ENCODE data around the gene CR2. TPM values are rescaled to one million over a fixed set of nuclear protein-coding genes. Genes with fewer than 3 reads are reported as not detected.
"Not testable (repeated sequence)": the region's sequence is repeated elsewhere in the genome, so short reads cannot be mapped to it uniquely, and the experiment has no call there.

CR2 gene
- polyA plus RNA-seq, 1 donor from 2014 or later: not detected

GRCh38 chr1:207518608-207519236 lies 64.6 kb downstream of the CR2 start:
- Histone ChIP-seq H3K9me3 (ENCODE audit: low read length) (no peaks in the 10 kb centered on the region), H3K27ac (ENCODE audit: low read length) (no peak overlapping the region), H3F3A (ENCODE audit: insufficient read depth, low read length, poor library complexity, severe bottlenecking) (no peaks in the 10 kb centered on the region), H3K4me2 (ENCODE audit: low read length) (no peak overlapping the region), H3K27me3 (ENCODE audit: insufficient read depth, low read depth, low read length) (no peaks in the 10 kb centered on the region), H3K4me3 (ENCODE audit: low read length) (no peak overlapping the region), H3K9ac (ENCODE audit: low read length) (no peak overlapping the region), H3K79me2 (replicated peaks; ENCODE audit: insufficient read depth, low read length) (no peaks in the 10 kb centered on the region), H3K36me3 (ENCODE audit: insufficient read depth, low read length) (no peaks in the 10 kb centered on the region), H2AFZ (ENCODE audit: low read depth, low read length) (no peak overlapping the region), H4K20me1 (ENCODE audit: insufficient read depth) (no peaks in the 10 kb centered on the region), H3K9me2 (ENCODE audit: insufficient read depth, low read length) (no peaks in the 10 kb centered on the region)
- no peak for TF ChIP-seq MXI1 (conservative IDR thresholded peaks at IDR 0.05; ENCODE audit: poor library complexity, severe bottlenecking)
- TF ChIP-seq CTCF (IDR thresholded peaks at IDR 0.05; ENCODE audit: poor library complexity, severe bottlenecking): no peak
- no peak for TF ChIP-seq RAD21 (conservative IDR thresholded peaks at IDR 0.05)
- TF ChIP-seq EP300 (conservative IDR thresholded peaks at IDR 0.05; ENCODE audit: poor library complexity, severe bottlenecking): no peak
- TF ChIP-seq REST (IDR thresholded peaks at IDR 0.05; ENCODE audit: borderline replicate concordance): no peak
- TF ChIP-seq POLR2AphosphoS5 (IDR thresholded peaks at IDR 0.05): no peak
- no peak for TF ChIP-seq SMC3 (conservative IDR thresholded peaks at IDR 0.05; ENCODE audit: poor library complexity)
- TF ChIP-seq TAF1 (IDR thresholded peaks at IDR 0.05; ENCODE audit: low read depth): no peak
- TF ChIP-seq EZH2 (IDR thresholded peaks at IDR 0.05; ENCODE audit: borderline replicate concordance, insufficient read depth, low read length, poor library complexity, severe bottlenecking): no peak

GRCh38 chr1:207519505-207520399 lies 65.6 kb downstream of the CR2 start:
- H4K20me1 ChIP-seq (ENCODE audit: insufficient read depth): no peaks in the 10 kb centered on the region
- H3K27ac ChIP-seq (ENCODE audit: low read length): no peak overlapping the region
- H3K9ac ChIP-seq (ENCODE audit: low read length): no peak overlapping the region
- no peak overlapping the region for H2AFZ ChIP-seq (ENCODE audit: low read depth, low read length)
- H3K9me2 ChIP-seq (ENCODE audit: insufficient read depth, low read length): no peaks in the 10 kb centered on the region
- no peaks in the 10 kb centered on the region for H3K9me3 ChIP-seq (ENCODE audit: low read length)
- H3F3A ChIP-seq (ENCODE audit: insufficient read depth, low read length, poor library complexity, severe bottlenecking): no peaks in the 10 kb centered on the region
- no peaks in the 10 kb centered on the region for H3K36me3 ChIP-seq (ENCODE audit: insufficient read depth, low read length)
- no peaks in the 10 kb centered on the region for H3K27me3 ChIP-seq (ENCODE audit: insufficient read depth, low read depth, low read length)
- no peak overlapping the region for H3K4me3 ChIP-seq (ENCODE audit: low read length)
- H3K79me2 ChIP-seq (replicated peaks; ENCODE audit: insufficient read depth, low read length): no peaks in the 10 kb centered on the region
- TF ChIP-seq CTCF (IDR thresholded peaks at IDR 0.05; ENCODE audit: poor library complexity, severe bottlenecking): no peak
- no peak overlapping the region for H3K4me2 ChIP-seq (ENCODE audit: low read length)

GRCh38 chr1:207520400-207521345 lies 66.5 kb downstream of the CR2 start:
- not testable (repeated sequence) for H4K20me1 ChIP-seq (ENCODE audit: insufficient read depth); H2AFZ ChIP-seq (ENCODE audit: low read depth, low read length); H3K36me3 ChIP-seq (ENCODE audit: insufficient read depth, low read length); H3K4me2 ChIP-seq (ENCODE audit: low read length); H3K9me2 ChIP-seq (ENCODE audit: insufficient read depth, low read length); H3K27ac ChIP-seq (ENCODE audit: low read length); H3K27me3 ChIP-seq (ENCODE audit: insufficient read depth, low read depth, low read length); H3F3A ChIP-seq (ENCODE audit: insufficient read depth, low read length, poor library complexity, severe bottlenecking); H3K9ac ChIP-seq (ENCODE audit: low read length); H3K79me2 ChIP-seq (replicated peaks; ENCODE audit: insufficient read depth, low read length); H3K4me3 ChIP-seq (ENCODE audit: low read length); H3K9me3 ChIP-seq (ENCODE audit: low read length)

Data from neural cell (in vitro differentiated cells).